Neuronal stem cell (in vitro differentiated cells): ENCODE measurements around the gene PCP4L1.
A peak's percentile ranks its signal among the peaks of the same experiment; 100 is the strongest.
"Not testable (repeated sequence)": the region's sequence is repeated elsewhere in the genome, so short reads cannot be mapped to it uniquely, and the experiment has no call there.

Experiments used
- DNase-seq: peaks from one replicate; pipeline ENCODE4 v3.0.0-alpha.2; 2013; ENCODE audit warnings: low spot score
- H2AFZ ChIP-seq: one replicate; pipeline ENCODE4 v1.6.1; 2013; ENCODE audit warnings: mild to moderate bottlenecking, low read length, inconsistent platforms
- H2AK5ac ChIP-seq: 2 replicates; pipeline ENCODE4 v1.6.1; 2013; ENCODE audit warnings: low read depth, mild to moderate bottlenecking, inconsistent platforms, low read length, moderate library complexity, mixed read lengths
- H2BK120ac ChIP-seq: 2 replicates; pipeline ENCODE4 v1.6.1; 2013; ENCODE audit warnings: low read depth, mild to moderate bottlenecking, inconsistent platforms, low read length, moderate library complexity, mixed read lengths
- H2BK12ac ChIP-seq: one replicate; pipeline ENCODE4 v1.6.1; 2013; ENCODE audit warnings: low read length, inconsistent platforms
- H2BK15ac ChIP-seq: 2 replicates; pipeline ENCODE4 v1.6.1; 2013; ENCODE audit warnings: mild to moderate bottlenecking, low read length, inconsistent platforms, mixed read lengths
- H2BK5ac ChIP-seq: one replicate; pipeline ENCODE4 v1.6.1; 2013; ENCODE audit warnings: inconsistent platforms, mild to moderate bottlenecking, low read length, moderate library complexity
- H3K14ac ChIP-seq: one replicate; pipeline ENCODE4 v1.6.1; 2013; ENCODE audit warnings: low read length, inconsistent platforms
- H3K18ac ChIP-seq: 2 replicates; pipeline ENCODE4 v1.6.1; 2013; ENCODE audit warnings: low read length, inconsistent platforms
- H3K23ac ChIP-seq: 2 replicates; pipeline ENCODE4 v1.6.1; 2013; ENCODE audit warnings: low read depth, mild to moderate bottlenecking, mixed read lengths, low read length, inconsistent platforms; ENCODE audit not compliant: poor library complexity
- H3K27ac ChIP-seq: replicated peaks from 3 replicates; pipeline ENCODE4 v1.5.1; 2013; ENCODE audit warnings: low read length, inconsistent platforms
- H3K27me3 ChIP-seq, 3 experiments: 2 replicates each; pipeline ENCODE4 v1.6.1; 2013; ENCODE audit warnings: low read length in 3 of 3, mild to moderate bottlenecking in 2 of 3, inconsistent platforms in 1 of 3, low read depth in 1 of 3, mixed read lengths in 1 of 3, moderate library complexity in 1 of 3; ENCODE audit not compliant: control insufficient read depth in 3 of 3, insufficient read depth in 3 of 3
- H3K36me3 ChIP-seq, 2 donors: replicated peaks in 1 of 2; 2 replicates each; pipeline ENCODE4 v1.6.1; 2013; ENCODE audit warnings: low read length in 2 of 2; ENCODE audit not compliant: control insufficient read depth in 2 of 2, insufficient read depth in 2 of 2
- H3K4ac ChIP-seq: 2 replicates; pipeline ENCODE4 v1.6.1; 2013; ENCODE audit warnings: inconsistent platforms, mild to moderate bottlenecking, low read length, moderate library complexity
- H3K4me1 ChIP-seq, 2 donors: 1 replicate in 1 of 2; 2 replicates in 1 of 2; pipeline ENCODE4 v1.6.1; 2013; ENCODE audit warnings: low read length in 2 of 2, low read depth in 1 of 2; ENCODE audit not compliant: control insufficient read depth in 2 of 2, insufficient read depth in 1 of 2
- H3K4me2 ChIP-seq: one replicate; pipeline ENCODE4 v1.6.1; 2013; ENCODE audit warnings: mild to moderate bottlenecking, low read length, inconsistent platforms; ENCODE audit not compliant: insufficient read depth, poor library complexity, severe bottlenecking
- H3K4me3 ChIP-seq, 2 donors: 2 replicates each; pipeline ENCODE4 v1.5.1; 2013; ENCODE audit warnings: low read length in 2 of 2, mild to moderate bottlenecking in 2 of 2, inconsistent platforms in 1 of 2, moderate library complexity in 1 of 2
- H3K79me1 ChIP-seq: one replicate; pipeline ENCODE4 v1.6.1; 2013; ENCODE audit warnings: low read depth, mild to moderate bottlenecking, inconsistent platforms, low read length, moderate library complexity
- H3K9ac ChIP-seq: one replicate; pipeline ENCODE4 v1.6.1; 2013; ENCODE audit warnings: mild to moderate bottlenecking, low read depth, low read length, inconsistent platforms; ENCODE audit not compliant: poor library complexity
- H3K9me3 ChIP-seq, 2 donors: replicated peaks in 1 of 2; 2 replicates each; pipeline versions ENCODE3 to v1.6.1; 2013; ENCODE audit warnings: low read length in 2 of 2, mild to moderate bottlenecking in 2 of 2, inconsistent platforms in 1 of 2, low read depth in 1 of 2, mixed read lengths in 1 of 2, moderate library complexity in 1 of 2; ENCODE audit not compliant: control insufficient read depth in 2 of 2, insufficient read depth in 1 of 2
- H4K8ac ChIP-seq: one replicate; pipeline ENCODE4 v1.6.1; 2013; ENCODE audit warnings: low read depth, mild to moderate bottlenecking, inconsistent platforms, low read length, moderate library complexity
- H4K91ac ChIP-seq: one replicate; pipeline ENCODE4 v1.6.1; 2013; ENCODE audit warnings: low read length, low read depth, mild to moderate bottlenecking, inconsistent platforms; ENCODE audit not compliant: poor library complexity
- WGBS, 2 donors: extraction: QIAGEN DNeasy Blood & Tissue Kit; methylation state at CpG; one replicate each; pipeline ENCODE4 v1.1.7; 2013; ENCODE audit warnings: missing lambda C conversion rate in 2 of 2, mixed read lengths in 1 of 2; ENCODE audit not compliant: insufficient read length in 2 of 2, insufficient replicate concordance in 1 of 2; ENCODE audit errors: extremely low coverage in 2 of 2; 5-methylcytosine and 5-hydroxymethylcytosine counted together

PCP4L1 gene

GRCh38 chr1:161255955-161256520 lies 2.5 kb upstream of the PCP4L1 start:
- not testable (repeated sequence) for H3K4ac ChIP-seq, H3K4me2 ChIP-seq, H3K18ac ChIP-seq, H3K4me1 ChIP-seq, H2AK5ac ChIP-seq, H2BK5ac ChIP-seq, H4K91ac ChIP-seq, H2BK120ac ChIP-seq, H2BK12ac ChIP-seq, H3K79me1 ChIP-seq, H4K8ac ChIP-seq, H3K14ac ChIP-seq, H2BK15ac ChIP-seq, DNase-seq, H3K23ac ChIP-seq, H2AFZ ChIP-seq, H3K27ac ChIP-seq, H3K36me3 ChIP-seq, H3K9ac ChIP-seq, H3K4me3 ChIP-seq
- WGBS, 2 donors = no CpG with 5 or more reads among the region's 4 CpGs
- Histone ChIP-seq H3K9me3 (peaks cover 5 to 14% of the 10 kb centered on the region in 2 donors), H3K27me3 (peaks cover 4 to 30% (median 21%) of the 10 kb centered on the region in 3 experiments)

- not testable (repeated sequence) for H3K27ac ChIP-seq, H3K79me1 ChIP-seq, H2AFZ ChIP-seq, H2BK12ac ChIP-seq, H3K23ac ChIP-seq, H3K36me3 ChIP-seq, H3K18ac ChIP-seq, H4K8ac ChIP-seq, H2BK15ac ChIP-seq, H3K4ac ChIP-seq, H3K4me3 ChIP-seq, H2AK5ac ChIP-seq, H3K9ac ChIP-seq, H3K4me2 ChIP-seq, H2BK5ac ChIP-seq, H2BK120ac ChIP-seq, H3K14ac ChIP-seq, H3K4me1 ChIP-seq, DNase-seq, H4K91ac ChIP-seq
- peaks cover 4 to 40% (median 21%) of the 10 kb centered on the region in 3 experiments for H3K27me3 ChIP-seq
- H3K9me3 ChIP-seq = peaks cover 5 to 14% of the 10 kb centered on the region in 2 donors
- WGBS, 2 donors = no CpG with 5 or more reads among the region's 5 CpGs
Measured at GRCh38 chr1:161257109-161257508, 1.4 kb upstream of the PCP4L1 start.

- H2AK5ac ChIP-seq = no peak overlapping the region
- peaks cover 0 to 7% of the 10 kb centered on the region in 2 donors for H3K4me1 ChIP-seq
- H3K27ac ChIP-seq = no peak overlapping the region
- H3K18ac ChIP-seq = no peak overlapping the region
- no peak overlapping the region for H3K4ac ChIP-seq
- H3K14ac ChIP-seq = no peak overlapping the region
- no peak for DNase-seq
- WGBS, 2 donors = no CpG with 5 or more reads among the region's 6 CpGs
- H2AFZ ChIP-seq = peak overlapping the region; percentile 85
- no peaks in the 10 kb centered on the region for H3K79me1 ChIP-seq
- no peak overlapping the region for H2BK120ac ChIP-seq
- no peak overlapping the region for H3K9ac ChIP-seq
- no peak overlapping the region for H4K8ac ChIP-seq
- H4K91ac ChIP-seq = no peak overlapping the region
- H3K9me3 ChIP-seq = peaks cover 5 to 14% of the 10 kb centered on the region in 2 donors
- H3K23ac ChIP-seq = no peak overlapping the region
- no peak overlapping the region for H2BK12ac ChIP-seq
- peaks cover 4 to 39% (median 21%) of the 10 kb centered on the region in 3 experiments for H3K27me3 ChIP-seq
- no peak overlapping the region for H2BK15ac ChIP-seq
- H3K4me3 ChIP-seq = no peak overlapping the region
- no peak overlapping the region for H3K4me2 ChIP-seq
- H2BK5ac ChIP-seq = no peak overlapping the region
- no peaks in the 10 kb centered on the region for H3K36me3 ChIP-seq
Measured at GRCh38 chr1:161259345-161259702, 779 bp downstream of the PCP4L1 start.

GRCh38 chr1:161259765-161260164 lies 1.2 kb downstream of the PCP4L1 start:
- H3K27ac ChIP-seq = no peak overlapping the region
- no peak overlapping the region for H2BK120ac ChIP-seq
- no peak overlapping the region for H3K18ac ChIP-seq
- H3K4ac ChIP-seq = no peak overlapping the region
- no peak overlapping the region for H2AK5ac ChIP-seq
- H3K79me1 ChIP-seq = no peaks in the 10 kb centered on the region
- H2BK15ac ChIP-seq = no peak overlapping the region
- no peak overlapping the region for H2BK5ac ChIP-seq
- H4K91ac ChIP-seq = no peak overlapping the region
- peaks cover 4 to 37% (median 21%) of the 10 kb centered on the region in 3 experiments for H3K27me3 ChIP-seq
- H3K4me1 ChIP-seq = peaks cover 0 to 7% of the 10 kb centered on the region in 2 donors
- H3K4me2 ChIP-seq = no peak overlapping the region
- no peak overlapping the region for H3K9ac ChIP-seq
- no peak overlapping the region for H4K8ac ChIP-seq
- no peak overlapping the region for H2BK12ac ChIP-seq
- H3K36me3 ChIP-seq = no peaks in the 10 kb centered on the region
- no peak overlapping the region for H3K4me3 ChIP-seq
- peaks cover 5 to 14% of the 10 kb centered on the region in 2 donors for H3K9me3 ChIP-seq
- no CpG with 5 or more reads among the region's 1 CpG for WGBS, 2 donors
- no peak overlapping the region for H3K14ac ChIP-seq
- H2AFZ ChIP-seq = no peak overlapping the region
- no peak for DNase-seq
- no peak overlapping the region for H3K23ac ChIP-seq
